H1 (cell line): ENCODE data around the gene SH2D7. TPM values are rescaled to one million over a fixed set of nuclear protein-coding genes. Genes with fewer than 3 reads are reported as not detected.

Experiments
- CTCF ChIA-PET: fragments of 300-600 bp; sonication (Branson Sonifier 250); formaldehyde crosslinking; loops from one replicate; lab custom pipeline; 2021; ENCODE audit not compliant: partially characterized antibody; lab: Charles Lee
- POLR2A ChIA-PET: fragments of 300-600 bp; sonication (Branson Sonifier 250); formaldehyde crosslinking; loops from one replicate; lab custom pipeline; 2021; ENCODE audit warnings: inconsistent platforms; ENCODE audit not compliant: partially characterized antibody; lab: Charles Lee
- DNase-seq, 2 experiments: peaks; one replicate each; pipeline versions ENCODE4 v3.0.0 to v3.0.0-alpha.2; 2010 to 2022; ENCODE audit warnings: low spot score in 2 of 2, low read depth in 1 of 2, mixed read lengths in 1 of 2
- FAIRE-seq: peaks from 2 replicates; lab custom pipeline; 2011; peaks lifted over from hg19 to GRCh38; lab: Jason Lieb, UNC
- H2AFZ ChIP-seq: 2 replicates; pipeline ENCODE4 v1.8.1; 2012; ENCODE audit warnings: low read length, inconsistent platforms
- H2AK5ac ChIP-seq: 2 replicates; pipeline ENCODE4 v1.6.1; 2013; ENCODE audit warnings: low read depth, low read length
- H2BK120ac ChIP-seq: replicated peaks from 2 replicates; pipeline ENCODE3; 2013; ENCODE audit warnings: low read depth, low read length, inconsistent platforms
- H2BK12ac ChIP-seq: 2 replicates; pipeline ENCODE4 v1.6.1; 2013; ENCODE audit warnings: low read depth, low read length
- H2BK15ac ChIP-seq: 2 replicates; pipeline ENCODE4 v1.6.1; 2013; ENCODE audit warnings: low read length
- H2BK20ac ChIP-seq: 2 replicates; pipeline ENCODE4 v1.6.1; 2013; ENCODE audit warnings: low read length
- H2BK5ac ChIP-seq: 2 replicates; pipeline ENCODE4 v1.6.1; 2013; ENCODE audit warnings: low read depth, low read length
- H3K14ac ChIP-seq: 2 replicates; pipeline ENCODE4 v1.6.1; 2013; ENCODE audit warnings: inconsistent platforms; ENCODE audit not compliant: insufficient read length
- H3K18ac ChIP-seq: 2 replicates; pipeline ENCODE4 v1.6.1; 2013; ENCODE audit warnings: low read length; ENCODE audit errors: extremely low read depth
- H3K23ac ChIP-seq: 2 replicates; pipeline ENCODE4 v1.6.1; 2013; ENCODE audit warnings: inconsistent platforms; ENCODE audit not compliant: insufficient read length
- H3K23me2 ChIP-seq: 2 replicates; pipeline ENCODE4 v1.6.1; 2013; ENCODE audit warnings: low read depth, low read length
- H3K27ac ChIP-seq: 2 replicates; pipeline ENCODE4 v1.6.1; 2011; ENCODE audit warnings: low read depth, low read length, inconsistent platforms
- H3K27me3 ChIP-seq, 4 experiments: replicated peaks in 1 of 4; 1 replicate in 1 of 4; 2 replicates in 3 of 4; pipeline versions ENCODE4 v1.6.1 to v1.8.1; 2011 to 2013; ENCODE audit warnings: low read length in 3 of 4, mild to moderate bottlenecking in 3 of 4, inconsistent platforms in 2 of 4, mixed read lengths in 2 of 4, moderate library complexity in 1 of 4; ENCODE audit not compliant: control insufficient read depth in 3 of 4, insufficient read depth in 3 of 4; ENCODE audit errors: extremely low read depth in 1 of 4
- H3K36me3 ChIP-seq, 4 experiments: 2 replicates each; pipeline versions ENCODE4 v1.6.1 to v1.8.1; 2011 to 2013; ENCODE audit warnings: mild to moderate bottlenecking in 4 of 4, low read length in 3 of 4, moderate library complexity in 2 of 4, control low read depth in 1 of 4, inconsistent platforms in 1 of 4; ENCODE audit not compliant: insufficient read depth in 4 of 4, control insufficient read depth in 2 of 4
- H3K4ac ChIP-seq: replicated peaks from 2 replicates; pipeline ENCODE3; 2013; ENCODE audit warnings: low read length, low read depth, mixed read lengths, inconsistent platforms; ENCODE audit not compliant: insufficient read length
- H3K4me1 ChIP-seq, 4 experiments: replicated peaks in 1 of 4; 1 replicate in 1 of 4; 2 replicates in 3 of 4; pipeline versions ENCODE4 v1.6.1 to v1.8.1; 2011 to 2013; ENCODE audit warnings: low read length in 3 of 4, inconsistent platforms in 2 of 4, mixed read lengths in 1 of 4; ENCODE audit not compliant: insufficient read depth in 4 of 4, control insufficient read depth in 3 of 4
- H3K4me2 ChIP-seq, 2 experiments: 2 replicates each; pipeline versions ENCODE4 v1.6.1 to v1.8.1; 2011 to 2013; ENCODE audit warnings: low read depth in 2 of 2, low read length in 2 of 2, control low read depth in 1 of 2, inconsistent platforms in 1 of 2, mild to moderate bottlenecking in 1 of 2; ENCODE audit not compliant: insufficient read depth in 1 of 2
- H3K4me3 ChIP-seq, 4 experiments: fragments of 200-600, 300-600 bp in 1 of 4; sonication (generic), shearing (Covaris generic), sonication (Bioruptor Twin) in 1 of 4; 2 replicates each; pipeline versions ENCODE4 v1.5.1 to v1.8.1; 2011 to 2016; ENCODE audit warnings: low read length in 4 of 4, low read depth in 3 of 4, control low read depth in 2 of 4, inconsistent platforms in 2 of 4, mild to moderate bottlenecking in 2 of 4, mixed read lengths in 1 of 4, moderate library complexity in 1 of 4; ENCODE audit not compliant: insufficient read depth in 2 of 4; ENCODE audit errors: extremely low read depth in 1 of 4
- H3K56ac ChIP-seq: replicated peaks from 2 replicates; pipeline ENCODE3; 2013; ENCODE audit warnings: low read depth, mild to moderate bottlenecking, mixed read lengths, low read length, inconsistent platforms; ENCODE audit not compliant: insufficient read length
- H3K79me1 ChIP-seq: 2 replicates; pipeline ENCODE4 v1.6.1; 2013; ENCODE audit warnings: low read depth, low read length, control low read depth
- H3K79me2 ChIP-seq, 2 experiments: 2 replicates each; pipeline versions ENCODE4 v1.6.1 to v1.8.1; 2012 to 2013; ENCODE audit warnings: low read length in 2 of 2, mild to moderate bottlenecking in 2 of 2, inconsistent platforms in 1 of 2; ENCODE audit not compliant: insufficient read depth in 2 of 2, control insufficient read depth in 1 of 2
- H3K9ac ChIP-seq, 4 experiments: replicated peaks in 1 of 4; 1 replicate in 1 of 4; 2 replicates in 3 of 4; pipeline versions ENCODE4 v1.6.1 to v1.8.1; 2011 to 2013; ENCODE audit warnings: low read depth in 3 of 4, low read length in 3 of 4, control low read depth in 2 of 4, mild to moderate bottlenecking in 2 of 4, moderate library complexity in 2 of 4, inconsistent platforms in 1 of 4; ENCODE audit errors: extremely low read depth in 1 of 4
- H3K9me3 ChIP-seq, 2 experiments: 2 replicates each; pipeline versions ENCODE4 v1.6.1 to v1.8.1; 2012 to 2013; ENCODE audit warnings: mild to moderate bottlenecking in 2 of 2, moderate library complexity in 2 of 2, control low read depth in 1 of 2, inconsistent platforms in 1 of 2, low read depth in 1 of 2, low read length in 1 of 2, mixed read lengths in 1 of 2; ENCODE audit not compliant: insufficient read depth in 2 of 2
- H4K20me1 ChIP-seq, 2 experiments: replicated peaks in 1 of 2; 2 replicates each; pipeline versions ENCODE3 to v1.8.1; 2011 to 2013; ENCODE audit warnings: inconsistent platforms in 2 of 2, low read length in 2 of 2, mild to moderate bottlenecking in 1 of 2; ENCODE audit not compliant: insufficient read depth in 2 of 2, control insufficient read depth in 1 of 2
- H4K5ac ChIP-seq: 2 replicates; pipeline ENCODE4 v1.6.1; 2013; ENCODE audit warnings: low read length, low read depth, mixed read lengths, inconsistent platforms; ENCODE audit not compliant: insufficient read length
- H4K8ac ChIP-seq: 2 replicates; pipeline ENCODE4 v1.8.0; 2013; ENCODE audit warnings: mild to moderate bottlenecking, moderate library complexity, low read length, inconsistent platforms; ENCODE audit not compliant: insufficient read depth; ENCODE audit errors: extremely low read depth
- H4K91ac ChIP-seq: replicated peaks from 2 replicates; pipeline ENCODE3; 2013; ENCODE audit warnings: low read length, mixed read lengths, inconsistent platforms; ENCODE audit not compliant: insufficient read length
- CEBPB ChIP-seq: IDR thresholded peaks from 2 replicates; pipeline ENCODE4 v1.6.1; 2012; ENCODE audit warnings: low read depth, low read length
- MAFK ChIP-seq: IDR thresholded peaks from 2 replicates; pipeline ENCODE4 v1.6.1; 2012; ENCODE audit warnings: low read depth, mild to moderate bottlenecking, improper control_type of control experiment, low read length
- POLR2A ChIP-seq, 2 experiments: IDR thresholded peaks; 1 replicate in 1 of 2; 2 replicates in 1 of 2; pipeline ENCODE4 v1.6.1; 2011; ENCODE audit warnings: low read depth in 2 of 2, low read length in 2 of 2, mild to moderate bottlenecking in 2 of 2; ENCODE audit errors: control extremely low read depth in 1 of 2
- WGBS, 2 experiments: shearing (Covaris generic) in 1 of 2; methylation state at CpG; one replicate each; pipeline versions ENCODE4 v1.1.6 to v1.1.7; 2013 to 2015; ENCODE audit warnings: low lambda C conversion rate in 2 of 2, mixed read lengths in 2 of 2, inconsistent platforms in 1 of 2, low coverage in 1 of 2, missing lambda C conversion rate in 1 of 2; ENCODE audit not compliant: insufficient replicate concordance in 2 of 2, insufficient coverage in 1 of 2, insufficient read length in 1 of 2; ENCODE audit errors: extremely low coverage in 1 of 2, missing lambda C conversion rate in 1 of 2; 5-methylcytosine and 5-hydroxymethylcytosine counted together
- polyA plus RNA-seq, 7 experiments: library from polyadenylated mRNA; depleted of rRNA in 3 of 7; stranded (reverse) in 5 of 7; unstranded in 2 of 7; fragments of >200 nt in 5 of 7; fragments of 200-250 nt in 2 of 7; gene quantifications; 1 replicate in 5 of 7; 2 replicates in 1 of 7; 4 replicates in 1 of 7; pipeline versions ENCODE4 v1.2.1 to v1.2.3, GENCODE V29; 2011 to 2013; ENCODE audit warnings: missing spikeins in 2 of 7, mixed read lengths in 2 of 7
- total RNA-seq: library from RNA; stranded (reverse); fragmentation: NEBNext Ultra II Directional; extraction: Animal tissue kit (Norgen Biotek cat#: 25700); gene quantifications from 2 replicates; pipeline ENCODE4 v1.2.1, GENCODE V29; 2021

Gene SH2D7
- total and polyA plus RNA-seq, 2 of the 8 experiments (the other 6 are each of a cell fraction or from before 2014, with no cell fraction given), result not detected

DNA sequence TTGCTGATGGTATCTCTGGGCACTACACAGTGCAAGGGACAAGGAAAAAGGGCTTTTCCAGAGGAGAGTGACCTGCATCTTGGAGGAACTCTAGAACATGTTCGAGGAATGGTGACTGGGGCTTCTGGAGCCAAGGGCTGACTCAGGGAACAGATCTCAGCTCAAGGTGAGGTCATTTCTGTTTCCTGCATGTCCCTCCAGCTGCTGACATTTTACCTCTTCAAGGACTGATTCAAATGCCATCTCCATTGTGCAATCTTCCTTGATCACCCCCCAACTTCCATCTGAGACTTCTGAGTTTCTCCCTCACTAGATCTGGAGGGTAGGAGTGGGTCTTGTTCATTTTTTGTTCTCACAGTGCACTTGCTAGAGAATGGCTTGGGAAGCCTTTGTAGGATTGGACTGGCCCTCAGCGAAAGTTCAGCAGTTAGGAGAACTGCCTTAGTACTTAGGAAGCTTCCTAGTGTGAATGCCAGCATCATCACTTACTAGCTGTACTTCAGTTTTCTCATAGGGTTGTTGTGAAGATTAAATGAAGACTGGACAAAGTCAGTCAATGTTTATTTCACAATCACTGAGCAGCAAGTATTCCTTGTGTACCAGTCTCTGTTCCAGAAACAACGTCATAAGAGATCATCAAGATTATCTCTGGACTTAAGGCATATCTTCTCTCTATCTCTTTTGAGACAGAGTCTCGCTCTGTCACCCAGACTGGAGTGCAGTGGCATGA, 54.2 kb downstream of the SH2D7 start:
- CTCF ChIA-PET, result interaction anchor here (0.6 to 2.4 kb wide), 8 partner anchors 7 to 182 kb away, joined by 3 to 13 read pairs (median 4); partner anchors contain the start of gene CIB2
- no peak overlapping the region for H3K23ac ChIP-seq
- H4K91ac ChIP-seq, result no peak overlapping the region
- no peak overlapping the region for H4K5ac ChIP-seq
- H3K27ac ChIP-seq, result no peak overlapping the region
- H3K4me3 ChIP-seq, result no peak overlapping the region
- no peak overlapping the region for H3K14ac ChIP-seq
- DNase-seq (no peak), FAIRE-seq (no peak)
- no peak overlapping the region for H2BK12ac ChIP-seq
- H2BK20ac ChIP-seq, result no peak overlapping the region
- H2AFZ ChIP-seq, result no peak overlapping the region
- POLR2A ChIA-PET, result no interaction called here
- WGBS, 2 experiments, result 83% methylated on average over 4 of the region's 4 CpGs; no CpG with 5 or more reads in 1 of the 2 experiments
- H3K27me3 ChIP-seq, result no peaks in the 10 kb centered on the region; a peak in 1 of 7 replicates
- no peaks in the 10 kb centered on the region for H3K9me3 ChIP-seq
- no peak overlapping the region for H2BK15ac ChIP-seq
- no peak overlapping the region for H2AK5ac ChIP-seq
- H3K79me1 ChIP-seq, result no peaks in the 10 kb centered on the region
- no peak overlapping the region for H3K18ac ChIP-seq
- no peak overlapping the region for H3K4ac ChIP-seq
- no peak overlapping the region for H3K4me2 ChIP-seq
- no peak overlapping the region for H3K9ac ChIP-seq
- no peak for TF ChIP-seq MAFK
- no peak for TF ChIP-seq POLR2A (IDR thresholded peaks at IDR 0.05; ENCODE audit: control extremely low read depth in 1 of 2, low read depth in 2 of 2, low read length in 2 of 2)
- peak; percentile 94 for TF ChIP-seq CEBPB
- no peak overlapping the region for H2BK5ac ChIP-seq
- H2BK120ac ChIP-seq, result no peak overlapping the region
- no peak overlapping the region for H3K56ac ChIP-seq
- peaks cover 0 to 4% (median 0%) of the 10 kb centered on the region in 4 experiments; a peak in 2 of 7 replicates for H3K4me1 ChIP-seq
- no peaks in the 10 kb centered on the region for H3K36me3 ChIP-seq
- no peaks in the 10 kb centered on the region for H3K79me2 ChIP-seq
- H4K8ac ChIP-seq, result no peak overlapping the region
- peaks cover 10% of the 10 kb centered on the region for H3K23me2 ChIP-seq
- peaks cover 0 to 5% of the 10 kb centered on the region in 2 experiments for H4K20me1 ChIP-seq
